ENCODE data around the gene FOXP3. TPM values are rescaled to one million over a fixed set of nuclear protein-coding genes. Genes with fewer than 3 reads are reported as not detected.

The FOXP3 gene
- polyA plus RNA-seq, 1 donor: 0.76 TPM

GRCh38 chrX:49251325-49251724 lies 13.2 kb downstream of the FOXP3 start:
- Histone ChIP-seq H3K4me3 (ENCODE audit: low read length) (no peak overlapping the region), H3K9me3 (ENCODE audit: control insufficient read depth, low read depth, low read length) (no peaks in the 10 kb centered on the region), H3K27ac (ENCODE audit: low read length) (no peak overlapping the region), H3K36me3 (ENCODE audit: control insufficient read depth, insufficient read depth, low read length) (peaks cover 14% of the 10 kb centered on the region), H3K4me1 (ENCODE audit: control insufficient read depth, insufficient read depth, low read length) (no peaks in the 10 kb centered on the region), H3K27me3 (ENCODE audit: control insufficient read depth, insufficient read depth, low read length) (no peaks in the 10 kb centered on the region)
- no peak for DNase-seq
- WGBS (ENCODE audit: insufficient coverage, low lambda C conversion rate): no CpG with 5 or more reads among the region's 13 CpGs

DNA sequence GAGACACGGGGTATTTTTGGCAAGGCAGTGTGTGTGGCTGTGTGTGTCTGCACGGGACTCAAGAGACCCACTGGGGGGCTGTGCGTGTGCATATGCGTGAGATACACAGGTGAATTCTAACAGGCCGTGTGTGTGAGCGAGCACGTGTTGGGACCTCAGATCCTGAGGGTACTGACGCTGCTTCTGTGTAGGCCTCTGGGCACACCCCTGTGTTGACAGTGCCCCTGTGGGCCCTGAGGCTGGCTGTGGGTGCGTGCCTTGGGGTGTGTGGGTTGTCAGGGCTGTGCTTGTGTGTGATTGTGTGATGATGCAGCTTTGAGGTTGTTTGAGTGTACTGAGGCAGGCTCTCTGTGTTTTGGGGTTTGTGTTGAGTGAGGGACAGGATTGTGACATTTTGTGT lies 13.9 kb downstream of the FOXP3 start:
- Histone ChIP-seq H3K36me3 (ENCODE audit: control insufficient read depth, insufficient read depth, low read length) (peaks cover 15% of the 10 kb centered on the region), H3K27me3 (ENCODE audit: control insufficient read depth, insufficient read depth, low read length) (no peaks in the 10 kb centered on the region), H3K9me3 (ENCODE audit: control insufficient read depth, low read depth, low read length) (no peaks in the 10 kb centered on the region), H3K27ac (ENCODE audit: low read length) (no peak overlapping the region), H3K4me3 (ENCODE audit: low read length) (no peak overlapping the region), H3K4me1 (ENCODE audit: control insufficient read depth, insufficient read depth, low read length) (no peaks in the 10 kb centered on the region)
- WGBS (ENCODE audit: insufficient coverage, low lambda C conversion rate): no CpG with 5 or more reads among the region's 9 CpGs
- no peak for DNase-seq

DNA sequence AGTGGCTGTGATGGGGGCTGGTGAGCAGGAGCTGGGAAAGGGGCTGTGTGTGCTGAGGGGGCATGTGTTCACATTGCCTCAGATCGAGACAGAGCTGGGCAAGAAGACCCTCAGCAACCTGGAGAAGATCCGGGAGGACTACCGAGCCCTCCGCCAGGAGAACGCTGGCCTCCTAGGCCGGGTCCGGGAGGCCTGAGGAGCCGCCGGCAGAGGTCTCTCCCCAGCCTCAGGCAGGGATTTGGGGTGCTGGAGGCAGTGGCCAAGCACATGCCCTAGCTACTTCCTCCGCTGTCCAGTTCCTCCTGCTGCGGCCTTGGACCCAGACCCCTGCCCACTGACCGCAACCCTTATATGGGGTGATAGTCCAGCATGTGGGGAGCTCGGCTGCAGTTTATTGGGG lies 14.4 kb downstream of the FOXP3 start:
- no peak overlapping the region for H3K27ac ChIP-seq (ENCODE audit: low read length)
- WGBS (ENCODE audit: insufficient coverage, low lambda C conversion rate): no CpG with 5 or more reads among the region's 13 CpGs
- peaks cover 15% of the 10 kb centered on the region for H3K36me3 ChIP-seq (ENCODE audit: control insufficient read depth, insufficient read depth, low read length)
- no peaks in the 10 kb centered on the region for H3K9me3 ChIP-seq (ENCODE audit: control insufficient read depth, low read depth, low read length)
- no peaks in the 10 kb centered on the region for H3K27me3 ChIP-seq (ENCODE audit: control insufficient read depth, insufficient read depth, low read length)
- H3K4me3 ChIP-seq (ENCODE audit: low read length): no peak overlapping the region
- H3K4me1 ChIP-seq (ENCODE audit: control insufficient read depth, insufficient read depth, low read length): no peaks in the 10 kb centered on the region
- no peak for DNase-seq

DNA sequence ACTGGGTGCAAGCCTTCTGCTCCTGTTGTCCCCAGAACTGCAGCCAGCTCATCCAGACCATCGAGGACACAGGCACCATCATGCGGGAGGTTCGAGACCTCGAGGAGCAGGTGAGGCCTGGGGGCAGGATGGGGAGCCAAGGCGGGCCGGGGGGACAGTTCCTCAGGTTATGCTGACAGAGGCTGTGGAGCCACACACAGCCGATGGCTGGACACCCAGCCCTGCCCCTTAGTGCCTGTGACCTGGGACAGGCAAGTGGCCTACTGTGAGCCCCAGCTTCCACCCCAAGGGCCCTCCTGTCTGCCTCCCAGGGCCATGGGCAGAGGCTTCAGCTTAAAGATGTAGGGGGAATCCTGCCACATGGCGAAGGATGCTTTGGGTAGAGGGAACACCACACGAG lies 14.9 kb downstream of the FOXP3 start:
- Histone ChIP-seq H3K9me3 (ENCODE audit: control insufficient read depth, low read depth, low read length) (no peaks in the 10 kb centered on the region), H3K4me3 (ENCODE audit: low read length) (no peak overlapping the region), H3K27me3 (ENCODE audit: control insufficient read depth, insufficient read depth, low read length) (no peaks in the 10 kb centered on the region), H3K36me3 (ENCODE audit: control insufficient read depth, insufficient read depth, low read length) (peaks cover 16% of the 10 kb centered on the region), H3K27ac (ENCODE audit: low read length) (no peak overlapping the region), H3K4me1 (ENCODE audit: control insufficient read depth, insufficient read depth, low read length) (no peaks in the 10 kb centered on the region)
- WGBS (ENCODE audit: insufficient coverage, low lambda C conversion rate): no CpG with 5 or more reads among the region's 9 CpGs
- DNase-seq: no peak

- Histone ChIP-seq H3K27me3 (ENCODE audit: control insufficient read depth, insufficient read depth, low read length) (no peaks in the 10 kb centered on the region), H3K4me1 (ENCODE audit: control insufficient read depth, insufficient read depth, low read length) (no peaks in the 10 kb centered on the region), H3K36me3 (ENCODE audit: control insufficient read depth, insufficient read depth, low read length) (peaks cover 17% of the 10 kb centered on the region), H3K4me3 (ENCODE audit: low read length) (no peak overlapping the region), H3K9me3 (ENCODE audit: control insufficient read depth, low read depth, low read length) (no peaks in the 10 kb centered on the region), H3K27ac (ENCODE audit: low read length) (no peak overlapping the region)
- WGBS (ENCODE audit: insufficient coverage, low lambda C conversion rate): no CpG with 5 or more reads among the region's 6 CpGs
- DNase-seq: no peak
Observed at GRCh38 chrX:49249071-49249470, 15.4 kb downstream of the FOXP3 start.

DNA sequence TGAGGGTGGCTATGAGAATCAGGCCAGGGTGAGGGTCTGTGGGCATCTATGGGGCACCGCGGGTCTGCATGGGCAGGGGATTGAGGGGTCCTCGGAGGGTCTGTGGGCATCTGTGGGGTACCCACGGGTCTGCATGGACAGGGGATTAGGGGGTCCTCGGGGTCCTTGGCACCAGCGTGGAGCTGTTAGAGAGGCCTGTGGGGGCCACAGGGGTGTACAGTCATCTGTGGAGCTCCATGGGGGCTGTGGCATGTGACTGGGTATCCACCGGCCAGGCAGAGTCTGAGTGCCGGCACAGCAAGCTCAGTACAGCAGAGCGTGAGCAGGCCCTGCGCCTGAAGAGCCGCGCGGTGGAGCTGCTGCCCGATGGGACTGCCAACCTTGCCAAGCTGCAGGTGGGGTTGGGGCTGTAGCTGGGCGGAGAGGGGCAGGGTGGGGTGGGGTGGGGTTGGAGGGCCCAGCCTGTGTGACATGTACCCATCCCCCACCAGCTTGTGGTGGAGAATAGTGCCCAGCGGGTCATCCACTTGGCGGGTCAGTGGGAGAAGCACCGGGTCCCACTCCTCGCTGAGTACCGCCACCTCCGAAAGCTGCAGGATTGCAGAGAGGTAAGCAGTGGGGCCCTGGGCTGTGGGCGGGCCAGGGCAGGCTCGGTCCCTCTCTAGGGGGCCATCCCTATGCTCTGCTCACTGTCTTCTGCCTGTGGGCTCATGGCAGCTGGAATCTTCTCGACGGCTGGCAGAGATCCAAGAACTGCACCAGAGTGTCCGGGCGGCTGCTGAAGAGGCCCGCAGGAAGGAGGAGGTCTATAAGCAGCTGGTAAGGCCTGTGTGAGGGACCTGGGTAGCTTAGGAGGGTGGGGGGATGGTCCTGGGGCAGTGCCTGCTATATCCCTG lies 16.3 kb downstream of the FOXP3 start:
- DNase-seq: no peak
- Histone ChIP-seq H3K4me1 (ENCODE audit: control insufficient read depth, insufficient read depth, low read length) (no peaks in the 10 kb centered on the region), H3K4me3 (ENCODE audit: low read length) (no peak overlapping the region), H3K27me3 (ENCODE audit: control insufficient read depth, insufficient read depth, low read length) (no peaks in the 10 kb centered on the region), H3K27ac (ENCODE audit: low read length) (no peak overlapping the region), H3K36me3 (ENCODE audit: control insufficient read depth, insufficient read depth, low read length) (peaks cover 22% of the 10 kb centered on the region), H3K9me3 (ENCODE audit: control insufficient read depth, low read depth, low read length) (no peaks in the 10 kb centered on the region)
- no CpG with 5 or more reads among the region's 28 CpGs for WGBS (ENCODE audit: insufficient coverage, low lambda C conversion rate)

DNA sequence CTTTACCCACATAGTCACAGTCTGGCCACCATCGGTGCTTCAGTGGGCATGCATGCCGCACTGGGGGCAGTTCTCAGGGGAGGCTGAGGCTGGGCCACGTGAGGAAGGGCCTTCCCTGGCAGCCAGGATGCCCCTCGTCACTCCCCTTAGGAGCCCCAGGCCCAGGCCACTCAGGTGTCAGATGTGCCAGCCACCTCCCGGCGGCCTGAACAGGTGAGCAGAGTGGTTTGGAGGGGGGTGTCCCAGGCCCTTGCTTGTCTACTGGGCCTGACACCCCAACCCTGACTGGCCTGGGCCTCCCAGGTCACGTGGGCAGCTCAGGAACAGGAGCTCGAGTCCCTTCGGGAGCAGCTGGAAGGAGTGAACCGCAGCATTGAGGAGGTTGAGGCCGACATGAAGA lies 17.2 kb downstream of the FOXP3 start:
- Histone ChIP-seq H3K27me3 (ENCODE audit: control insufficient read depth, insufficient read depth, low read length) (no peaks in the 10 kb centered on the region), H3K4me3 (ENCODE audit: low read length) (no peak overlapping the region), H3K36me3 (ENCODE audit: control insufficient read depth, insufficient read depth, low read length) (peaks cover 26% of the 10 kb centered on the region), H3K9me3 (ENCODE audit: control insufficient read depth, low read depth, low read length) (no peaks in the 10 kb centered on the region), H3K4me1 (ENCODE audit: control insufficient read depth, insufficient read depth, low read length) (no peaks in the 10 kb centered on the region), H3K27ac (ENCODE audit: low read length) (no peak overlapping the region)
- no peak for DNase-seq
- no CpG with 5 or more reads among the region's 11 CpGs for WGBS (ENCODE audit: insufficient coverage, low lambda C conversion rate)

- no peak for DNase-seq
- H3K36me3 ChIP-seq (ENCODE audit: control insufficient read depth, insufficient read depth, low read length): peaks cover 26% of the 10 kb centered on the region
- no peak overlapping the region for H3K27ac ChIP-seq (ENCODE audit: low read length)
- no peaks in the 10 kb centered on the region for H3K4me1 ChIP-seq (ENCODE audit: control insufficient read depth, insufficient read depth, low read length)
- WGBS (ENCODE audit: insufficient coverage, low lambda C conversion rate): no CpG with 5 or more reads among the region's 10 CpGs
- no peak overlapping the region for H3K4me3 ChIP-seq (ENCODE audit: low read length)
- H3K27me3 ChIP-seq (ENCODE audit: control insufficient read depth, insufficient read depth, low read length): no peaks in the 10 kb centered on the region
- H3K9me3 ChIP-seq (ENCODE audit: control insufficient read depth, low read depth, low read length): no peaks in the 10 kb centered on the region
Observed at GRCh38 chrX:49246541-49246940, 18.0 kb downstream of the FOXP3 start.

DNA sequence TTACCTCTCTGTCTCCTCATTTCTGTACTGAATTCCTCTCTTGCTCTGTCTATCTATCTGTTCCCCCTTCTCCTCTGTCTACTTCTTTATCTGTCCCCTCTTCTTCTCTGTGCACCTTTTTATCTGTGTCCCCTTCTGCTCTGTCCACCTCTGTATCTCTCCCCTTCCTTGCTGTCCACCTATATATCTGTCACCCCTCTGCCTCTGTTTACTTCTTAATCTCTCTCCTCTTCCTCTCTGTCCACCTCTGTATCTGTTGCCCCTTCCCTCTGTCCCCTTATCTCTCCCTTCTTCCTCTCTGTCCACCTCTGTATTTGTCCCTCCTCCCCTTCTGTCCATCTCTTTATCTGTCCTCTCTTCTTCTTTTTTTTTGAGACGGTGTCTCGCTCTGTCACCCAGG lies 20.3 kb downstream of the FOXP3 start:
- peaks cover 26% of the 10 kb centered on the region for H3K36me3 ChIP-seq (ENCODE audit: control insufficient read depth, insufficient read depth, low read length)
- no peaks in the 10 kb centered on the region for H3K4me1 ChIP-seq (ENCODE audit: control insufficient read depth, insufficient read depth, low read length)
- no peak for DNase-seq
- H3K27ac ChIP-seq (ENCODE audit: low read length): no peak overlapping the region
- H3K27me3 ChIP-seq (ENCODE audit: control insufficient read depth, insufficient read depth, low read length): no peaks in the 10 kb centered on the region
- WGBS (ENCODE audit: insufficient coverage, low lambda C conversion rate): 90% methylated on average over 2 of the region's 2 CpGs
- H3K4me3 ChIP-seq (ENCODE audit: low read length): no peak overlapping the region
- no peaks in the 10 kb centered on the region for H3K9me3 ChIP-seq (ENCODE audit: control insufficient read depth, low read depth, low read length)

- Histone ChIP-seq H3K27me3 (ENCODE audit: control insufficient read depth, insufficient read depth, low read length) (no peaks in the 10 kb centered on the region), H3K4me3 (ENCODE audit: low read length) (no peak overlapping the region), H3K36me3 (ENCODE audit: control insufficient read depth, insufficient read depth, low read length) (peaks cover 24% of the 10 kb centered on the region), H3K9me3 (ENCODE audit: control insufficient read depth, low read depth, low read length) (no peaks in the 10 kb centered on the region), H3K4me1 (ENCODE audit: control insufficient read depth, insufficient read depth, low read length) (no peaks in the 10 kb centered on the region), H3K27ac (ENCODE audit: low read length) (no peak overlapping the region)
- no peak for DNase-seq
- no CpG with 5 or more reads among the region's 12 CpGs for WGBS (ENCODE audit: insufficient coverage, low lambda C conversion rate)
Observed at GRCh38 chrX:49243166-49243565, 21.3 kb downstream of the FOXP3 start.

DNA sequence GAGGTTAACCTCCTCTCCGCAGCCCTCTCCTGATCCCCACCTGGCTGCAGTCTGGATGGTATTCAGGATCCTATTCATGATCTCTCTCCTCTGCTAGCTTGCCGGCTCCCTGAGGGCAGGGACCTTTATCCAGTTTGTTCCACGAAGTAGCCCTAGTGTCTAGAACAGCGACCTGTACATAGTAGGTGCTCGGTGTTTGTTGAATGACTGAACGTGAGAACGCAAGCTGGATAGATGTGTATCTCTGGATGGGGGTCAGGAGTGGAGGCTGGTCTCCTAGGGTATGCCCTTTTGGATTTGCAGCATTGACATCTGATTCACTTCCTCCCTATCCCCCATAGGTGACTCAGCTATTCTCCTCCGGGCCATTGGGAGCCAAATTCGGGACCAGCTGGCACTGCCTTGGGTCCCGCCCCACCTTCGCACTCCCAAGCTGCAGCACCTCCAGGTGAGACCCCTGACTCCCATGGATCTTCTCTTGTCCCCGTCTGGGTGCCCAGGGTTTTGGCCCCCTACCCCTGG lies 21.9 kb downstream of the FOXP3 start:
- peaks cover 23% of the 10 kb centered on the region for H3K36me3 ChIP-seq (ENCODE audit: control insufficient read depth, insufficient read depth, low read length)
- H3K4me3 ChIP-seq (ENCODE audit: low read length): no peak overlapping the region
- no peak overlapping the region for H3K27ac ChIP-seq (ENCODE audit: low read length)
- H3K9me3 ChIP-seq (ENCODE audit: control insufficient read depth, low read depth, low read length): no peaks in the 10 kb centered on the region
- DNase-seq: no peak
- H3K27me3 ChIP-seq (ENCODE audit: control insufficient read depth, insufficient read depth, low read length): no peaks in the 10 kb centered on the region
- H3K4me1 ChIP-seq (ENCODE audit: control insufficient read depth, insufficient read depth, low read length): no peaks in the 10 kb centered on the region
- no CpG with 5 or more reads among the region's 12 CpGs for WGBS (ENCODE audit: insufficient coverage, low lambda C conversion rate)

Measured in large intestine (tissue), 3 donors.